Activated gamma-delta T cell treated with Interleukin-2 at 50 U/mL for 16 hours (primary cell): Measurements from ENCODE around the gene UACA.

Source experiments
- DNase-seq: peaks from one replicate; pipeline ENCODE4 v3.0.0-alpha.2; 2020

Gene UACA

GRCh38 chr15:70659662-70660061, 103.7 kb downstream of the UACA start:
- no peak for DNase-seq

- DNase-seq: no peak
Measured at GRCh38 chr15:70658641-70659040, 104.7 kb downstream of the UACA start.

GRCh38 chr15:70653426-70653825, 109.9 kb downstream of the UACA start:
- DNase-seq: no peak

- no peak for DNase-seq
Measured at GRCh38 chr15:70652341-70652740, 111.0 kb downstream of the UACA start.

- DNase-seq: no peak
Measured at GRCh38 chr15:70651303-70651845, 112.0 kb downstream of the UACA start.

GRCh38 chr15:70650567-70651302, 112.6 kb downstream of the UACA start:
- DNase-seq: no peak

GRCh38 chr15:70647396-70647795, 116.0 kb downstream of the UACA start:
- no peak for DNase-seq

- DNase-seq: no peak
Measured at GRCh38 chr15:70646169-70646568, 117.2 kb downstream of the UACA start.

- DNase-seq: no peak
Measured at GRCh38 chr15:70643783-70644125, 119.6 kb downstream of the UACA start.

GRCh38 chr15:70643106-70643782, 120.1 kb downstream of the UACA start:
- DNase-seq: no peak

- no peak for DNase-seq
Measured at GRCh38 chr15:70636540-70637165, 126.7 kb downstream of the UACA start.

- no peak for DNase-seq
Measured at GRCh38 chr15:70635895-70636294, 127.5 kb downstream of the UACA start.

- no peak for DNase-seq
Measured at GRCh38 chr15:70633991-70634390, 129.4 kb downstream of the UACA start.

- no peak for DNase-seq
Measured at GRCh38 chr15:70633103-70633831, 130.1 kb downstream of the UACA start.

- DNase-seq: no peak
Measured at GRCh38 chr15:70632491-70633102, 130.8 kb downstream of the UACA start.

- no peak for DNase-seq
Measured at GRCh38 chr15:70632079-70632478, 131.3 kb downstream of the UACA start.

GRCh38 chr15:70629735-70630273, 133.6 kb downstream of the UACA start:
- DNase-seq: no peak

GRCh38 chr15:70628549-70628896, 134.8 kb downstream of the UACA start:
- no peak for DNase-seq

- no peak for DNase-seq
Measured at GRCh38 chr15:70627734-70628548, 135.4 kb downstream of the UACA start.

GRCh38 chr15:70627322-70627721, 136.0 kb downstream of the UACA start:
- DNase-seq: no peak

GRCh38 chr15:70625438-70625837, 137.9 kb downstream of the UACA start:
- DNase-seq: no peak

GRCh38 chr15:70625011-70625410, 138.3 kb downstream of the UACA start:
- DNase-seq: no peak
